Colonic mucosa (tissue), 4 donors: ENCODE measurements around the gene GFY. TPM values are rescaled to one million over a fixed set of nuclear protein-coding genes. Genes with fewer than 3 reads are reported as not detected.

Source experiments
- DNase-seq: peaks from one replicate; pipeline ENCODE4 v3.0.0-alpha.2; 2020
- H3K27ac ChIP-seq: fragments of 200-600 bp; one replicate; pipeline ENCODE4 v1.8.0; 2021
- H3K27me3 ChIP-seq: fragments of 200-600 bp; one replicate; pipeline ENCODE4 v1.8.0; 2021
- H3K36me3 ChIP-seq: fragments of 200-600 bp; one replicate; pipeline ENCODE4 v1.8.0; 2021
- H3K4me1 ChIP-seq: fragments of 200-600 bp; one replicate; pipeline ENCODE4 v1.8.0; 2021; ENCODE audit warnings: mild to moderate bottlenecking
- H3K4me3 ChIP-seq: fragments of 200-600 bp; one replicate; pipeline ENCODE4 v1.8.0; 2021
- H3K9ac ChIP-seq, 2 donors: one replicate each; pipeline ENCODE4 v1.7.0; 2013; ENCODE audit warnings: control low read depth in 2 of 2, low read depth in 2 of 2, low read length in 2 of 2
- H3K9me3 ChIP-seq: fragments of 200-600 bp; one replicate; pipeline ENCODE4 v1.8.0; 2021
- CTCF ChIP-seq: fragments of 200-600 bp; IDR thresholded peaks from one replicate; pipeline ENCODE4 v1.8.0; 2022; ENCODE audit warnings: antibody characterized with exemption, mild to moderate bottlenecking
- intact Hi-C: fragments of 100-400 bp; cut with DNase I; formaldehyde crosslinking; loops from one replicate; pipeline ENCODE4 v1.14.1; 2022
- total RNA-seq, 2 donors: library from RNA; stranded (reverse); fragmentation: NEBNext Ultra II Directional in 1 of 2; extraction: Animal tissue kit (Norgen Biotek cat#: 25700) in 1 of 2; gene quantifications; one replicate each; pipeline ENCODE4 v1.2.1, GENCODE V29; 2021
- donor health status: healthy.
- donor health status: DM: no; HTN: no; CAD: no.
- donor health status: DM: no; HTN: no; CAD: no.

Gene GFY
- total RNA-seq, 2 donors from 2014 or later, result not detected

GRCh38 chr19:49425922-49426592 is 869 bp downstream of the GFY start:
- intact Hi-C loops, result no loop called here
- Histone ChIP-seq H3K27ac (no peak overlapping the region), H3K4me1 (peaks cover 8% of the 10 kb centered on the region), H3K36me3 (no peaks in the 10 kb centered on the region), H3K4me3 (no peak overlapping the region), H3K27me3 (peaks cover 77% of the 10 kb centered on the region), H3K9me3 (no peaks in the 10 kb centered on the region), H3K9ac (no peak overlapping the region)
- DNase-seq, result no peak
- no peak for TF ChIP-seq CTCF

DNA sequence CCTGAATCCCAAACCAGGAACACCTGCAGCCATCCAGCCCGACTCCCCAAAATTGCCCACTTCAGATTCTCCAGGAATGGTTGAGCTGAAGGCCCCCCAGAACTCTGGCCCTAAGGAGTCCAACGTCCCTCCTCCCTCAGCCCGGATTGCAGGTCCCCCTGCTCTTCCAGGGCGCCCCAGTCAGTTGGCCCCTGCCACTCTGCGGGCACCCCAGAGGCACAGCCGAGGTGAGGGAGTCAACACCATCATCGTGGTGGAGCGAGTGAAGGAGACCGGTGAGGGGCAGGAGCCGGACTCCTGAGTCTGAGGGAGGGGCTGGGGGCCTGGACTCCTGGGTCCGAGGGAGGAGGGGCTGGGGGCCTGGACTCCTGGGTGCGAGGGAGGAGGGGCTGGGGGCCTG is 2.2 kb downstream of the GFY start:
- Histone ChIP-seq H3K4me1 (peaks cover 8% of the 10 kb centered on the region), H3K9me3 (no peaks in the 10 kb centered on the region), H3K27ac (no peak overlapping the region), H3K27me3 (peaks cover 72% of the 10 kb centered on the region), H3K36me3 (no peaks in the 10 kb centered on the region), H3K9ac (no peak overlapping the region), H3K4me3 (no peak overlapping the region)
- no peak for DNase-seq
- TF ChIP-seq CTCF, result no peak
- intact Hi-C loops, result no loop called here

GRCh38 chr19:49427855-49428546 is 2.8 kb downstream of the GFY start:
- intact Hi-C loops, result no loop called here
- no peak overlapping the region for H3K9ac ChIP-seq
- no peak for TF ChIP-seq CTCF
- no peaks in the 10 kb centered on the region for H3K36me3 ChIP-seq
- no peak overlapping the region for H3K4me3 ChIP-seq
- peaks cover 72% of the 10 kb centered on the region for H3K27me3 ChIP-seq
- H3K9me3 ChIP-seq, result no peaks in the 10 kb centered on the region
- peaks cover 4% of the 10 kb centered on the region for H3K4me1 ChIP-seq
- H3K27ac ChIP-seq, result no peak overlapping the region
- no peak for DNase-seq

GRCh38 chr19:49428547-49429451 is 3.6 kb downstream of the GFY start:
- DNase-seq, result no peak
- H3K4me3 ChIP-seq, result no peak overlapping the region
- intact Hi-C loops, result no loop called here
- no peak overlapping the region for H3K9ac ChIP-seq
- H3K27me3 ChIP-seq, result peaks cover 72% of the 10 kb centered on the region
- H3K36me3 ChIP-seq, result no peaks in the 10 kb centered on the region
- no peak overlapping the region for H3K27ac ChIP-seq
- TF ChIP-seq CTCF, result no peak
- H3K9me3 ChIP-seq, result no peaks in the 10 kb centered on the region
- H3K4me1 ChIP-seq, result peaks cover 4% of the 10 kb centered on the region

- Histone ChIP-seq H3K36me3 (no peaks in the 10 kb centered on the region), H3K4me1 (peaks cover 4% of the 10 kb centered on the region), H3K9me3 (no peaks in the 10 kb centered on the region), H3K27me3 (peaks cover 71% of the 10 kb centered on the region), H3K9ac (no peak overlapping the region), H3K27ac (no peak overlapping the region), H3K4me3 (no peak overlapping the region)
- intact Hi-C loops, result no loop called here
- DNase-seq, result no peak
- TF ChIP-seq CTCF, result no peak
These were observed 5.0 kb downstream of the GFY start for GRCh38 chr19:49430172-49430677.
